ENCODE measurements around the gene BABAM1.

GRCh38 chr19:17321655-17322489 lies 54.6 kb downstream of the BABAM1 start:
- TF ChIP-seq CTCF (IDR thresholded peaks at IDR 0.05) (no peak), POLR2A (IDR thresholded peaks at IDR 0.05) (no peak)

Measured in ovary (tissue), 3 donors.